AG04450 (cell line): ENCODE results near the gene GOSR2. TPM values are rescaled to one million over a fixed set of nuclear protein-coding genes. Genes with fewer than 3 reads are reported as not detected.

Experiments used
- CTCF ChIA-PET: fragments of 300-600, 350-600 bp; formaldehyde crosslinking; extraction: SDS; loops from one replicate; lab custom pipeline; 2022; ENCODE audit warnings: antibody characterized with exemption, inconsistent platforms; lab: Charles Lee
- POLR2A ChIA-PET: fragments of 350-600 bp; formaldehyde crosslinking; extraction: SDS; loops from one replicate; lab custom pipeline; 2021; ENCODE audit warnings: antibody characterized with exemption, inconsistent platforms; lab: Yijun Ruan, JAX
- DNase-seq: peaks from one replicate; pipeline ENCODE4 v3.0.0-alpha.2; 2011; ENCODE audit warnings: low read depth, low spot score
- H3K27ac ChIP-seq: one replicate; pipeline ENCODE4 v1.5.1; 2012; ENCODE audit warnings: low read depth, low read length, control low read depth
- H3K27me3 ChIP-seq: one replicate; pipeline ENCODE4 v1.6.0; 2012; ENCODE audit warnings: low read length; ENCODE audit not compliant: control insufficient read depth, insufficient read depth
- H3K4me3 ChIP-seq: 2 replicates; pipeline ENCODE4 v1.5.1; 2011; ENCODE audit warnings: mild to moderate bottlenecking, low read depth, low read length, control low read depth
- H3K9me3 ChIP-seq: 2 replicates; pipeline ENCODE4 v1.5.1; 2012; ENCODE audit warnings: low read length; ENCODE audit not compliant: control insufficient read depth, insufficient read depth
- polyA plus RNA-seq: library from polyadenylated mRNA; depleted of rRNA; stranded (reverse); fragments of >200 nt; gene quantifications from 2 replicates; pipeline ENCODE4 v1.2.3, GENCODE V29; 2011
- TF ChIP-seq, protein P1 (sequence below): IDR thresholded peaks from 2 replicates; pipeline ENCODE4 v1.5.1; 2011; ENCODE audit warnings: low read depth, low read length, control low read depth, inconsistent platforms

The GOSR2 gene
- polyA plus RNA-seq, 1 experiment, result 87.7 TPM

DNA sequence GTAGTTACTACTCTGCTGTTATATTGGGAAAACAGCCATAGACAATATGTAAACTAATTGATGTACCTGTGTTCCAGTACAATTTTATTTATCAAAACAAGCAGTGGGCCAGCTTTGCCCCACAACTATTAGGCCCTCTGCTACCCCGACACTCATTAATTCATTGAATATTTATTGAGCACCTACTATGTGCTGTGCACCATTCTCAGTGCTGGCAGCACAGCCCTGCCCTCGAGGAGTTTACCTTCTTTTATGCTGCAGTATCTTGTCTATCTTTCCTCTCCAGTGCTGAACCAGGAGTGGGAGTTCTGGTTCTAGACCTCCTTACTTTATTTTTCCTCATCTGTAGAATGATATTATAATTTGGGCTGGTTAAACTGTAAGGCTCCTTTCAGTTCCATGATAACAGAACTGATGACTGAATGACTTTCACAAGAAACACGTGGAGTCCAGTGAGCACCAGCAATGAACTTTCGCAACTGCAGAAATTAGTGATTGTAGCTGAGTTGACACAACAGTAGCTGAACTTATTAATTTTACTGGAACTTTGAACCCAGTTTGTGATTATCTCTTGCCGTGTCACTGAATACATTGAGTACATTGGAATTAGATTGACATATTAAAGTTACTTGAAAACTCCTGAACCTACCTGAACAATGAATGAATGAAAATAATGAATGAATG lies 2.4 kb downstream of the GOSR2 start:
- H3K27me3 ChIP-seq, result no peaks in the 10 kb centered on the region
- H3K27ac ChIP-seq, result no peak overlapping the region
- TF ChIP-seq, protein P1, sequence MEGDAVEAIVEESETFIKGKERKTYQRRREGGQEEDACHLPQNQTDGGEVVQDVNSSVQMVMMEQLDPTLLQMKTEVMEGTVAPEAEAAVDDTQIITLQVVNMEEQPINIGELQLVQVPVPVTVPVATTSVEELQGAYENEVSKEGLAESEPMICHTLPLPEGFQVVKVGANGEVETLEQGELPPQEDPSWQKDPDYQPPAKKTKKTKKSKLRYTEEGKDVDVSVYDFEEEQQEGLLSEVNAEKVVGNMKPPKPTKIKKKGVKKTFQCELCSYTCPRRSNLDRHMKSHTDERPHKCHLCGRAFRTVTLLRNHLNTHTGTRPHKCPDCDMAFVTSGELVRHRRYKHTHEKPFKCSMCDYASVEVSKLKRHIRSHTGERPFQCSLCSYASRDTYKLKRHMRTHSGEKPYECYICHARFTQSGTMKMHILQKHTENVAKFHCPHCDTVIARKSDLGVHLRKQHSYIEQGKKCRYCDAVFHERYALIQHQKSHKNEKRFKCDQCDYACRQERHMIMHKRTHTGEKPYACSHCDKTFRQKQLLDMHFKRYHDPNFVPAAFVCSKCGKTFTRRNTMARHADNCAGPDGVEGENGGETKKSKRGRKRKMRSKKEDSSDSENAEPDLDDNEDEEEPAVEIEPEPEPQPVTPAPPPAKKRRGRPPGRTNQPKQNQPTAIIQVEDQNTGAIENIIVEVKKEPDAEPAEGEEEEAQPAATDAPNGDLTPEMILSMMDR, result no peak
- no peak overlapping the region for H3K4me3 ChIP-seq
- ChIA-PET CTCF (interaction anchor here (1.0 to 2.4 kb wide), 3 partner anchors 14 to 17 kb away, joined by 3 to 13 read pairs (median 4); no protein-coding TSS in a partner anchor), POLR2A (no interaction called here)
- DNase-seq, result no peak
- H3K9me3 ChIP-seq, result no peaks in the 10 kb centered on the region

DNA sequence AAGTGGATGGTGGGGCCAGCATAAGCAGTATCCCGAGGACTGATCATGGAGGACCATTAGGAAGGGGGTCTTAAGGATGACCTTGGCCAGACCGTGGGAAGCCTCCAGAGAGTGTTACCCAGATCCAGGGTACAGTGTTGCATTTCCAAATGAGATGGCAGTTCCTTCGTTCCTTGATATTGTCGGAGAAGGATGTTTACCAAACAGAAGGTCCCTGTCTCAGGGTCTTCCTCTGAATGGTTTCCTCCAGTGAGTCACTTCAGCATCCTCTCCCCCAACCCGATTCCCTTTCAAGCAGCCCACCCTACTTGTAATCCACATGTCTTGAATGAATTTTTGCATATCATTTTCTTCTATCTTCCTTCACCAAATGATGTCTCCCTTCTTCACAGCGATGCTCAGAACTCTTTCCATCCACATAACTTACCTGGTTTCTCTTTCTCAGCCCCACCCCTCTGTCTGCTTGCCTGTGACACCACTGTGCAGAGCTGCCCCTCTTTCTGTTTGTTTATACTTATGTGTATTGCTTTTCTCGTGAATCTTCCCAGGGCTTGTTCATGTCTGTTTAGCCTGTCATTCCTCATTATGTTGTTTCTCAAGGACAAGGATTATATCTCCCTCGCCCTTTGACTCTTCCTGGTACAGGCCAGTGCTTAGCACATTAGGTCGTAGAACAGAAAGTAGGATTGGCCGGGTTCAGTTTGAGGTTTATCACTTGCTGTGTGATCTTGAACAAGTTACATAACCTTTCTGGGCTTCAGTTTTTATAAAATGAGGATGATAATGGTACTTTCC lies 5.7 kb downstream of the GOSR2 start:
- CTCF ChIA-PET, result no interaction called here
- H3K27ac ChIP-seq, result no peak overlapping the region
- DNase-seq, result no peak
- H3K9me3 ChIP-seq, result no peaks in the 10 kb centered on the region
- no peak overlapping the region for H3K4me3 ChIP-seq
- H3K27me3 ChIP-seq, result no peaks in the 10 kb centered on the region
- POLR2A ChIA-PET, result no interaction called here
- TF ChIP-seq, protein P1, result no peak

DNA sequence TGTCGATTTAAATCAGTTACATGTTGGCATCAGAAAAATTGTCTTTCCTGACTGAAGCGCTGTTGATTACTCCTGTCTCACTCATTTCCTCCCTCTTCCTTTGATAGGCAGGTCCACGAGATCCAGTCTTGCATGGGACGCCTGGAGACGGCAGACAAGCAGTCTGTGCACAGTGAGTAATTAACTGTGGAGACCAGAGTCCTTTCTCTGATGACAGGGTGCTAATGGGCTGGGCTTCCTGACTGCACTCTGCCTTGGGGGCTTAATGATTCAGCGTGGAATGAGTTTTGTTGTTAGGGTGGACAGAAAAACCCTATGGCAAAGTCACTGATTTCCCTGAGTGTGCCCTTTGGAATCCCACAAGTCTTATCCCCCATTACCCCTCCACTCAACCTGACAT lies 6.5 kb downstream of the GOSR2 start:
- no peak overlapping the region for H3K27ac ChIP-seq
- H3K9me3 ChIP-seq, result no peaks in the 10 kb centered on the region
- no peaks in the 10 kb centered on the region for H3K27me3 ChIP-seq
- DNase-seq, result no peak
- TF ChIP-seq, protein P1, result no peak
- CTCF ChIA-PET, result interaction anchor here (1.8 kb wide), 1 partner anchor 12 kb away, joined by 20 read pairs; no protein-coding TSS in a partner anchor
- H3K4me3 ChIP-seq, result no peak overlapping the region
- POLR2A ChIA-PET, result interaction anchor here (0.7 kb wide), 1 partner anchor 20 kb away, joined by 3 read pairs; no protein-coding TSS in a partner anchor

DNA sequence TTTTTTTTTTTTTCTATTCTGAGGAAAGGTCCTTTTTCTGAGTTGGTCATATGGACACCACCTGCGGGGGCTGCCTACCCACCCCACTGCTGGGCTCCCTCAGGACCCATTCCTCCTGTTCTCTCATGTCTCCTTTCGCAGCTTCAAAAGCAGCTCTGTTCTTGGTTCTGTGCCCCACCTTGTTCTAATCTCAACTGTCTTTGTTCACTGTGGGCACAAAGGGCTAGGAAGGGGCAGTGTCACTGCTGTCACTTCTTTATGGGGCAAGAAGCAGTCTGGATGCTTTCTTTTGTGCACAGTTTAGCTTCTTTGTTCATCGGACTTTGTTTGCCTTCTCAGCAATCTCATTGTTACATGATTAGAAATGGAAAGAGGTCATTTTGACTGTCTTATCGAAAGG lies 7.1 kb downstream of the GOSR2 start:
- CTCF ChIA-PET, result interaction anchor here (1.2 to 1.8 kb wide), 2 partner anchors 9 to 12 kb away, joined by 4 to 20 read pairs; no protein-coding TSS in a partner anchor
- no peaks in the 10 kb centered on the region for H3K27me3 ChIP-seq
- H3K4me3 ChIP-seq, result no peak overlapping the region
- TF ChIP-seq, protein P1, result no peak
- DNase-seq, result no peak
- H3K9me3 ChIP-seq, result no peaks in the 10 kb centered on the region
- H3K27ac ChIP-seq, result no peak overlapping the region
- POLR2A ChIA-PET, result interaction anchor here (0.7 kb wide), 1 partner anchor 20 kb away, joined by 3 read pairs; no protein-coding TSS in a partner anchor
